ENCODE measurements around the gene XYLT1. TPM values are rescaled to one million over a fixed set of nuclear protein-coding genes. Genes with fewer than 3 reads are reported as not detected.

The XYLT1 gene
- total RNA-seq, 3 donors from 2014 or later (not counting 1 experiment from before 2014, with no cell fraction given), result 40.9 to 55.5 (median 43.8) TPM

DNA sequence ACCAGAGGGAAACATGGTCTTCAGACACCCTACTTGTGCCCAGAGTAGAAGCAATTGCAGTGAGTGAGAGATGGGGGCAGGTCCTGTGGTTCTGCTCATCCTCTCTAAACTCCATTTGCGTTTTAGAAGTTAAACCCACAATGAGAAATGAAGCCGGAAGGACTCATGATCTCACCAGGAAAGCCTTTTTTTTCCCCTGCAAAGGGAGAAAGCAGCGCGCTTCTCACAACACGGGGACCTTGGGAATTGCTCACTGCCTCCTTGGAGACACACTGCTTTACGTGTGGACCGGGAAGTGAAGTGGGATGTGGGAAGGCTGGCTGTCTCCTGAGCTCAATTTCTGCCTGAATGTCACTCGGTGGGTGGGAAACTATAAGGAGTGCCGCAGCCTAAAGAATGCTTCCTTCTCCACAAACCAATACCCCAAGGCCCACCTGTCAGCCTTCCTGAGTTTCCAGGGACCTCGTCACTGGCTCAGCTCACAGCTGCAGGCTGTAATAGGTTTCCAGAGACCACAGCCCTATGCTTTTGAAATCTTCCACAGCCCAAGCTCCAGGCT is 365.4 kb downstream of the XYLT1 start:
- 67% methylated on average over 7 of the region's 10 CpGs for WGBS (ENCODE audit: insufficient coverage)
- H3K27ac ChIP-seq (ENCODE audit: low read length), result peak overlapping the region; percentile 14
- Mint-ChIP-seq H3K27me3 (ENCODE audit: low read depth in 2 of 2) (no peaks in the 10 kb centered on the region), H3K4me1 (peaks cover 37 to 38% of the 10 kb centered on the region in 2 donors), H3K4me3 (peak overlapping the region; percentile 65), H3K9me3 (peaks cover 0 to 2% of the 10 kb centered on the region in 2 donors), H3K27ac (peak overlapping the region; percentile 16 to 70), H3K36me3 (no peaks in the 10 kb centered on the region)
- peak in 1 of 3 donors; percentile 60 for ATAC-seq
- peaks cover 39% of the 10 kb centered on the region for H3K4me1 ChIP-seq (ENCODE audit: control insufficient read depth, insufficient read depth, low read length)
- no peaks in the 10 kb centered on the region for H3K27me3 ChIP-seq (ENCODE audit: control insufficient read depth, insufficient read depth, low read length)
- no peaks in the 10 kb centered on the region for H3K9me3 ChIP-seq (ENCODE audit: control insufficient read depth, insufficient read depth, low read length)
- no peak overlapping the region for H3K4me3 ChIP-seq (ENCODE audit: low read length)
- DNase-seq, result peak in 1 of 2 donors; percentile 36
- no peaks in the 10 kb centered on the region for H3K36me3 ChIP-seq (ENCODE audit: control insufficient read depth, insufficient read depth, low read length)
- intact Hi-C loops (cut with micrococcal nuclease), result no loop called here
- no peak for TF ChIP-seq CTCF (IDR thresholded peaks at IDR 0.05)

DNA sequence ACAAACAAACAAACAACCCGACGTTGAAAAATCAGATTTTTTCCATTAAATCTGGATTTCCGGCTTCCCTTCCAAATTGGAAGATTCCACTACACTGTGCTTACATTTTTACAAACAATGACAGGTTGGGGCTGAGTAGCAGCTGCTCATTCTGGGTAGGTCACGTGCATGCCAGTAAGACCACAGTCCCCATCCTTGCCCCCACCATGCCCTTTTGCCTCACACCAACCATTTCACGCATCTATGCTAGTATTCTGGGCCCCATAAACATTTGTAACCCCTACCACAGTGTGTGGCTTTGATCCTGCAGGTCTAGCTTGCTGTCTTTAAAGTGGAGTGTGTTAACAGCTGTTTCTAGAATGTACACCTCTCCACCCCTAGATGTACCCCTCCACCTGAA is 366.1 kb downstream of the XYLT1 start:
- Mint-ChIP-seq H3K27ac (peak overlapping the region; percentile 16 to 70), H3K36me3 (no peaks in the 10 kb centered on the region), H3K4me1 (peaks cover 37 to 38% of the 10 kb centered on the region in 2 donors), H3K9me3 (peaks cover 0 to 2% of the 10 kb centered on the region in 2 donors), H3K27me3 (ENCODE audit: low read depth in 2 of 2) (no peaks in the 10 kb centered on the region), H3K4me3 (peak overlapping the region; percentile 65)
- TF ChIP-seq CTCF (IDR thresholded peaks at IDR 0.05), result no peak
- intact Hi-C loops (cut with micrococcal nuclease), result no loop called here
- DNase-seq, result no peak
- H3K4me3 ChIP-seq (ENCODE audit: low read length), result no peak overlapping the region
- no peaks in the 10 kb centered on the region for H3K36me3 ChIP-seq (ENCODE audit: control insufficient read depth, insufficient read depth, low read length)
- H3K4me1 ChIP-seq (ENCODE audit: control insufficient read depth, insufficient read depth, low read length), result peaks cover 39% of the 10 kb centered on the region
- WGBS (ENCODE audit: insufficient coverage), result 79% methylated on average over 5 of the region's 5 CpGs
- no peaks in the 10 kb centered on the region for H3K9me3 ChIP-seq (ENCODE audit: control insufficient read depth, insufficient read depth, low read length)
- no peaks in the 10 kb centered on the region for H3K27me3 ChIP-seq (ENCODE audit: control insufficient read depth, insufficient read depth, low read length)
- H3K27ac ChIP-seq (ENCODE audit: low read length), result peak overlapping the region; percentile 14
- ATAC-seq, result peak in 2 of 3 donors; percentile 50 to 54

GRCh38 chr16:17103216-17103615 is 367.5 kb downstream of the XYLT1 start:
- Histone ChIP-seq H3K9me3 (ENCODE audit: control insufficient read depth, insufficient read depth, low read length) (no peaks in the 10 kb centered on the region), H3K36me3 (ENCODE audit: control insufficient read depth, insufficient read depth, low read length) (no peaks in the 10 kb centered on the region), H3K4me1 (ENCODE audit: control insufficient read depth, insufficient read depth, low read length) (peaks cover 39% of the 10 kb centered on the region), H3K27ac (ENCODE audit: low read length) (no peak overlapping the region), H3K4me3 (ENCODE audit: low read length) (no peak overlapping the region), H3K27me3 (ENCODE audit: control insufficient read depth, insufficient read depth, low read length) (no peaks in the 10 kb centered on the region)
- H3K27ac Mint-ChIP-seq, result peak overlapping the region in 1 of 2 donors; percentile 49
- intact Hi-C loops (cut with micrococcal nuclease), result no loop called here
- ATAC-seq, result no peak
- peak overlapping the region; percentile 7 for H3K4me3 Mint-ChIP-seq
- peaks cover 37 to 38% of the 10 kb centered on the region in 2 donors for H3K4me1 Mint-ChIP-seq
- H3K27me3 Mint-ChIP-seq (ENCODE audit: low read depth in 2 of 2), result no peaks in the 10 kb centered on the region
- no peaks in the 10 kb centered on the region for H3K36me3 Mint-ChIP-seq
- TF ChIP-seq CTCF (IDR thresholded peaks at IDR 0.05), result no peak
- no peak for DNase-seq
- no peaks in the 10 kb centered on the region for H3K9me3 Mint-ChIP-seq
- 97% methylated on average over 3 of the region's 3 CpGs for WGBS (ENCODE audit: insufficient coverage)

DNA sequence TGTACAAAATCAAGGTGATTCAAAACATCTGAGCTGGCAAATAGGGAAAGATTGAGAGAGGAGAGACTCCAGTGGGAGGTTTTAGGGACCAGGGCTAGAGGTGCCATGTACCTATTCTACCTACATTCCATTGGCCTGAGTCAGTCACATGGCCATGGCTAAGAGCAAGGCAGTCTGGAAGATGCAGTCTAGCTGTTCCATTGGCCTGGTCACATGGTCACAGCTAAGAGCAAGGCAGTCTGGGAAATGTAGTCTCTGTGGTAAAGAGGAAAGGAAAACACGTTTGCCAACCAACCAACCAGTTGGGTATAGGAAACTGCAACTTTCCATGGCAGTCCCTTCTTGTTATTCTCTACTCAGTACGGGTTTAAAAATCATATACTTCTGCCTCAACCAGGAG is 369.1 kb downstream of the XYLT1 start:
- ATAC-seq (peak in 1 of 3 donors; percentile 29), DNase-seq (peak in 1 of 2 donors; percentile 10)
- WGBS (ENCODE audit: insufficient coverage), result 33% methylated on average over 1 of the region's 2 CpGs
- no peak overlapping the region for H3K27ac Mint-ChIP-seq
- peaks cover 33 to 34% of the 10 kb centered on the region in 2 donors for H3K4me1 Mint-ChIP-seq
- Histone ChIP-seq H3K9me3 (ENCODE audit: control insufficient read depth, insufficient read depth, low read length) (no peaks in the 10 kb centered on the region), H3K4me1 (ENCODE audit: control insufficient read depth, insufficient read depth, low read length) (peaks cover 30% of the 10 kb centered on the region), H3K27ac (ENCODE audit: low read length) (no peak overlapping the region), H3K4me3 (ENCODE audit: low read length) (no peak overlapping the region), H3K27me3 (ENCODE audit: control insufficient read depth, insufficient read depth, low read length) (no peaks in the 10 kb centered on the region), H3K36me3 (ENCODE audit: control insufficient read depth, insufficient read depth, low read length) (no peaks in the 10 kb centered on the region)
- no peaks in the 10 kb centered on the region for H3K9me3 Mint-ChIP-seq
- intact Hi-C loops (cut with micrococcal nuclease), result no loop called here
- no peak for TF ChIP-seq CTCF (IDR thresholded peaks at IDR 0.05)
- H3K4me3 Mint-ChIP-seq, result no peak overlapping the region
- H3K36me3 Mint-ChIP-seq, result no peaks in the 10 kb centered on the region
- no peaks in the 10 kb centered on the region for H3K27me3 Mint-ChIP-seq (ENCODE audit: low read depth in 2 of 2)

All from natural killer cell (primary cell).